OCI-LY1 (cell line): ENCODE results near the gene EPN2.

Experiments
- H2AFZ ChIP-seq: fragments of 200-600 bp; sonication (generic), shearing (Covaris generic); 2 replicates; pipeline ENCODE4 v1.6.0; 2014; ENCODE audit warnings: antibody characterized with exemption, mild to moderate bottlenecking, low read length
- H3F3A ChIP-seq: fragments of 200-600 bp; sonication (generic), shearing (Covaris generic); 2 replicates; pipeline ENCODE4 v1.6.0; 2014; ENCODE audit warnings: mild to moderate bottlenecking, antibody characterized with exemption, low read length, moderate library complexity; ENCODE audit not compliant: insufficient read depth
- H3K27ac ChIP-seq: fragments of 200-600 bp; sonication (generic); 2 replicates; pipeline ENCODE4 v1.5.1; 2014; ENCODE audit warnings: low read length, mixed run types, mild to moderate bottlenecking, low read depth; ENCODE audit not compliant: poor library complexity, severe bottlenecking
- H3K27me3 ChIP-seq: fragments of 200-600 bp; sonication (generic); 2 replicates; pipeline ENCODE4 v1.6.0; 2014; ENCODE audit warnings: antibody characterized with exemption, mild to moderate bottlenecking, low read length, moderate library complexity; ENCODE audit not compliant: insufficient read depth
- H3K36me3 ChIP-seq: fragments of 200-600 bp; sonication (generic); 2 replicates; pipeline ENCODE4 v1.6.1; 2014; ENCODE audit warnings: mild to moderate bottlenecking, antibody characterized with exemption, low read length, moderate library complexity, mixed read lengths; ENCODE audit not compliant: insufficient read depth
- H3K4me1 ChIP-seq: fragments of 200-600 bp; sonication (generic); 2 replicates; pipeline ENCODE4 v1.5.1; 2014; ENCODE audit warnings: mild to moderate bottlenecking, low read length, moderate library complexity; ENCODE audit not compliant: insufficient read depth, severe bottlenecking
- H3K4me2 ChIP-seq: fragments of 200-600 bp; sonication (generic), shearing (Covaris generic); 2 replicates; pipeline ENCODE4 v1.6.1; 2014; ENCODE audit warnings: low read length
- H3K4me3 ChIP-seq: fragments of 200-600 bp; sonication (generic); 2 replicates; pipeline ENCODE4 v1.5.1; 2014; ENCODE audit warnings: low read length, low read depth, mild to moderate bottlenecking, mixed read lengths; ENCODE audit not compliant: poor library complexity, severe bottlenecking
- H3K79me2 ChIP-seq: fragments of 200-600 bp; shearing (Covaris generic); 2 replicates; pipeline ENCODE4 v1.6.1; 2016; ENCODE audit warnings: mixed run types, low read length, mixed read lengths; ENCODE audit not compliant: insufficient read depth
- H3K9ac ChIP-seq: fragments of 200-600 bp; sonication (generic), shearing (Covaris generic); 2 replicates; pipeline ENCODE4 v1.6.1; 2014; ENCODE audit warnings: mild to moderate bottlenecking, low read length, mixed read lengths
- H3K9me2 ChIP-seq: fragments of 200-600 bp; sonication (generic), shearing (Covaris generic); 2 replicates; pipeline ENCODE4 v1.6.1; 2014; ENCODE audit warnings: low read depth, mild to moderate bottlenecking, low read length, mixed read lengths
- H3K9me3 ChIP-seq: fragments of 200-600 bp; shearing (Covaris generic); 2 replicates; pipeline ENCODE4 v1.6.1; 2014; ENCODE audit warnings: low read length, mixed read lengths
- H4K20me1 ChIP-seq: fragments of 200-600 bp; sonication (generic), shearing (Covaris generic); 2 replicates; pipeline ENCODE4 v1.6.0; 2016; ENCODE audit warnings: mild to moderate bottlenecking, low read length; ENCODE audit not compliant: insufficient read depth
- CTCF ChIP-seq: fragments of 200-600 bp; sonication (generic), shearing (Covaris generic); IDR thresholded peaks from 2 replicates; pipeline ENCODE4 v1.5.1; 2017; ENCODE audit warnings: mild to moderate bottlenecking, antibody characterized with exemption, low read length, moderate library complexity, mixed read lengths
- EZH2 ChIP-seq: fragments of 200-600 bp; sonication (generic), shearing (Covaris generic); IDR thresholded peaks from 2 replicates; pipeline ENCODE4 v1.8.0; 2017; ENCODE audit warnings: borderline replicate concordance, mixed run types, mild to moderate bottlenecking, antibody characterized with exemption, low read length, moderate library complexity, mixed read lengths

EPN2 gene

GRCh38 chr17:19346351-19347255, 109.4 kb downstream of the EPN2 start:
- Histone ChIP-seq H2AFZ (no peak overlapping the region), H3K9me2 (no peaks in the 10 kb centered on the region), H3K4me3 (no peak overlapping the region), H3F3A (no peaks in the 10 kb centered on the region), H3K79me2 (no peaks in the 10 kb centered on the region), H3K36me3 (no peaks in the 10 kb centered on the region), H3K4me1 (peaks cover 9% of the 10 kb centered on the region), H4K20me1 (no peaks in the 10 kb centered on the region), H3K9ac (no peak overlapping the region), H3K27me3 (no peaks in the 10 kb centered on the region), H3K27ac (no peak overlapping the region), H3K4me2 (no peak overlapping the region), H3K9me3 (no peaks in the 10 kb centered on the region)
- TF ChIP-seq EZH2 = no peak
- TF ChIP-seq CTCF = no peak

GRCh38 chr17:19347323-19348080, 110.3 kb downstream of the EPN2 start:
- Histone ChIP-seq H3K4me3 (no peak overlapping the region), H3F3A (no peaks in the 10 kb centered on the region), H3K4me1 (peaks cover 9% of the 10 kb centered on the region), H3K27ac (no peak overlapping the region), H4K20me1 (no peaks in the 10 kb centered on the region), H2AFZ (no peak overlapping the region), H3K27me3 (no peaks in the 10 kb centered on the region), H3K4me2 (no peak overlapping the region), H3K9me3 (no peaks in the 10 kb centered on the region), H3K9ac (no peak overlapping the region), H3K36me3 (no peaks in the 10 kb centered on the region), H3K79me2 (no peaks in the 10 kb centered on the region), H3K9me2 (no peaks in the 10 kb centered on the region)
- TF ChIP-seq EZH2 = no peak
- TF ChIP-seq CTCF = no peak

GRCh38 chr17:19348081-19348650, 111.0 kb downstream of the EPN2 start:
- no peak overlapping the region for H3K4me2 ChIP-seq
- H3K79me2 ChIP-seq = no peaks in the 10 kb centered on the region
- no peaks in the 10 kb centered on the region for H3F3A ChIP-seq
- H3K4me1 ChIP-seq = peaks cover 9% of the 10 kb centered on the region
- TF ChIP-seq CTCF (no peak), EZH2 (no peak)
- no peaks in the 10 kb centered on the region for H3K9me2 ChIP-seq
- no peak overlapping the region for H2AFZ ChIP-seq
- no peak overlapping the region for H3K9ac ChIP-seq
- H3K27me3 ChIP-seq = no peaks in the 10 kb centered on the region
- no peak overlapping the region for H3K4me3 ChIP-seq
- H3K27ac ChIP-seq = no peak overlapping the region
- no peaks in the 10 kb centered on the region for H3K36me3 ChIP-seq
- no peaks in the 10 kb centered on the region for H4K20me1 ChIP-seq
- no peaks in the 10 kb centered on the region for H3K9me3 ChIP-seq
